HG03280 (cell line): Measurements from ENCODE around the gene RS1.

Experiments used
- ATAC-seq: cut with Tn5 transposase; IDR thresholded peaks from one replicate; pipeline ENCODE4 v1.9.1; 2021; ENCODE audit warnings: mild to moderate bottlenecking, moderate library complexity; ENCODE audit not compliant: unreplicated experiment

Gene RS1

GRCh38 chrX:18672008-18672407 lies at the start of gene RS1:
Gene RS1 (minus strand): TSS chrX:18672108. CDS start chrX:18672068, 40 bp downstream.
- ATAC-seq, result no peak

GRCh38 chrX:18719852-18720251 lies 47.9 kb upstream of the RS1 start:
- no peak for ATAC-seq

GRCh38 chrX:18714910-18715309 lies 43.0 kb upstream of the RS1 start:
- ATAC-seq, result no peak

DNA sequence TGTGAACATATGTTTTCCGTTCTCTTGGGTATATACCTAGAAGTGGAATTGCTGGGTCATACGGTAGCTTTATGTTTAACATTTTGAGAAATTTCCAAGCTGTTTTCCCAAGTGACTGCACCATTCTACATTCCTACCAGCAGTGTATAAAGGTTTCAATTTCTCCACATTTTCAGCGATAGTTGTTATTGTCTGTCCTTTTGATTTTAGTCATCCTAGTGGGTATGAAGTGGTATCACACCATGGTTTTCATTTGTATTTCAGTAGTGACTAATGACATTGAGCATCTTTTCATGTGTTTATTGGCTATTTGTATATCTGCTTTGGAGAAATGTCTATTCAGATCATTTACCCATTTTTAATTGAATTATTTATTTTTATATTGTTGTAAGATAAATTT lies 37.9 kb upstream of the RS1 start:
- no peak for ATAC-seq

DNA sequence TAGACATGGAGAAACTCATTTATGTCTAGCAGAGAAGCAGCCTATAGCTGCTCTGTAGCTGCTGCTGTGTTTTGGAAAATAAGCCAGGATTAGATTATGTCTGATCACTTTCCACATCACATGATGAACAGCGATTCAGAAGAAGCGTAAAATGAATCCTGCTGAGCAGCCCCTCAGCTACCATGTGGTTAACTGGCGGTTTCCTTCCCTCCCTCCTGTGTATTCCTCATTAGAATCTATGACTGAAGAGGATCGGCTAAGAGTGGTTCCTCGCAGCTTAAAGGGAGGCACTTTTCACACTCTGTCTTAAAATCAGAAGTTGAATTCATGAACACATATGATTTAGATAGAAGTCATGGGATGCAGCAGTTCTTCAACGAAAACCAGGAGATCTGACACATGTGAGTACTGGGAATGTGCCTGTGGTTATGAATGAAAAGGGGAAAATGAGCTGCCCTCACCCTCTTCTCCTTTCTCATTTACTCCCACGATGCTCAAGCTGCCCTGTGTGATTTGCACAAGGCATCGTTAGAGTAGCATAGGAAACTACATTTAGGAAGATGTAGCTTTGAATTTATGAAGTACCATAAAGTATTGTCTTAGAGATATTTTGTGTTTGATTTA lies 35.6 kb upstream of the RS1 start, which contains the start of gene PPEF1:
TSS of gene PPEF1 (plus strand) at position 220 of the 624 bp plus-strand sequence. CDS start at position 356, 136 bp downstream.
- no peak for ATAC-seq

- ATAC-seq, result no peak
Measured at GRCh38 chrX:18702362-18703195, 30.7 kb upstream of the RS1 start.

DNA sequence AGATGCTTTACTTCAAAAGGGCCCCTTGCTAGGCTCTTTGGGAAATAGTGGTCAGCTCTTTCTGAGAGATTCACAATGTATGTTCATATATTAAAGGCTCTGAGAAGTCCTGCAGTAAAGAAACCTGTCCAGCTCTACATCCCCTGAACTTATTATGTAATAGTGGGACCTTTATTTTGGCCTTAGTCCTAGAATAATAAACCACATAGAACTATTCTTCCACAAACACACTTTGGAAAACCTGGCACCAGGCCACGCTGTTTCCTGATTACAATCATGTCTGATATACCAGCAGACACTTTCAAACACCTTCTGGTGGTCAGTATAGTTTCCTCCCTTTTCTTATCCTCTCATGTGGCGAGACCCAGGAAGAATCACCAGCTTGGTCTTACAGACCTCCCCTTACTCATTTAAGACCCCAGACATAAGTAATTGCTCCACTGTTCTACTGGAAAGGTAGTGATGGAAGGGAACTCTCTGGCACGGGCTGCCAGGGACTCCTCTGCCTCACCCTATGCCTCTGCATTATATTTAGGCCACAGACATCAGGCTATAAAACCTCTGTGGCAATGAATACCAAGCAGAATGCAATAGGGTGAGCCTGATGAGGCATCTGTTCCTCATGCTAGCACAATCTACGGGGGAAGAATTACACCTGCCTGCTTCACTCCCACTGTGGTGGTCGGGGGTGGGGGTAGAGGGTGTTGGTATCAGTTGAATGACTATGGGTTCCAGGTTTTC lies 29.9 kb upstream of the RS1 start:
- ATAC-seq, result no peak

- no peak for ATAC-seq
Measured at GRCh38 chrX:18698737-18699650, 27.1 kb upstream of the RS1 start.

DNA sequence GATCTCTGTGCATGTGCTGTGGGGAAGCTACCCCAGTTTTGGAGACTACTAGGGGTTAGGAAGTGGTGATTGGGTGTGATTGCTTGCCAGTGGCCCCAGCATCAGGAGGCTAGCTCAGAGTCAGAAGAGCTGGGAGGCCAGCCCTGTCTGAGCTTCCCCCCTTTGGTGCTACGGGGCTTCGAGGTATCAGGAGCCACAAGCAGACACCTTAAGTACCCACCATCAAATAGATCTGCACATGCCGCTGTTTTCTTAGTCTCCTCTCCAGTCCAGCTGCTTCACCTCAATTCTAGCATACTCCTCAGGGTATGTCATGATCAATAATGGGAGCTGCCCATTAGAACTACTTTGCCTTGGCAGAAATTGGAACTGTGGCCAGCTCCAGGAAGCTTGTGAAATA lies 24.7 kb upstream of the RS1 start:
- no peak for ATAC-seq

DNA sequence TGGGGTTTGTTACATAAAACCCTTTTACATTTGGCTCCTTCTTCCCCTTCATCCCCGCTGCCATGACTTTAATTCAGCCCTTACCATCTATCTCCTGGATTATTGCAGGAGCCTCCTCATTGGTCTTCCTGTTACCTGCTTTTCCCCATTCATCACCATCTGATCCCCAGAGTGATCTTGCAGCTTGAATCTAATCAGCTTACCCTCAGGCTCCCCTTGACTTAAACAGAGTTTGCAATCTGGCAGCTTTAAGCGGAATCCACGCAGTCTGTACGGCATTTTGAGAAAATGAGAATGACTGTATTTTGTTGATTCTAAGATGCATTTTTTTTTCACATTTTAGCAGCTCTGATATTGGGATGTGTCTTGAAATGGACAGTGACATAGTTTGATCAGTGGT lies 20.6 kb upstream of the RS1 start:
- no peak for ATAC-seq

- no peak for ATAC-seq
Measured at GRCh38 chrX:18691431-18691830, 19.5 kb upstream of the RS1 start.

GRCh38 chrX:18687856-18688495 lies 16.1 kb upstream of the RS1 start:
- no peak for ATAC-seq

- ATAC-seq, result no peak
Measured at GRCh38 chrX:18682979-18683387, 11.1 kb upstream of the RS1 start.

- no peak for ATAC-seq
Measured at GRCh38 chrX:18681996-18682395, 10.1 kb upstream of the RS1 start.

DNA sequence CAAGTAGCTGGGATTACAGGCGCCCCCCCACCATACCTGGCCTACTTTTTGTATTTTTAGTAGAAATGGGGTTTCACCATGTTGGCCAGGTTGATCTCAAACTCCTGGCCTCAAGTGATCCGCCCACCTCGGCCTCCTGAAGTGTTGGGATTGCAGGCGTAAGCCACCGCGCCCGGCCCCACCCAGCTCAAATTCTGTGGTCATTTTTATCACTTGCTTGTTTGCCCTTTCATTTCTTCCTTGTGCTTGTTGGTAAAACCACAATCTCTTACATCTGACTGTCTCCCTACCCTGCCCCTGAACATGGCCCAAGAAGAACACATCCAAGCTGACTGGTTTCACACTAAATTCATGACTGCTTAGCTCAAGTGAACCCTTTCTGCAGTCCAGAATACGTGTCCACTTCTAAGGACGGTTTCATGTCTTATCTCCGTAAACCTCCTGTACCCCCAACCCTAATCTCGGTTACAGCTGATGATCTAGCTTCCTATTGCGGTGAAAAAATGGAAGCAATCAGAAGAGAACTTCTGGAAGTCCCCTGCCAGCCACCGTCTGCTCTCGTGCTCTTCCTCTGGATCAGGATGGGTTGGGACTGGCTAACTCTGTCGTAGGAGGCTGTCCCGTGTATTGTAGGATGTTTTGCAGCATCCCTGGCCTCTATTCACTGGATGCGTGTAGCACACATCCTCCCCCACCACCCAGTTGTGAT lies 5.4 kb upstream of the RS1 start:
- ATAC-seq, result no peak

- no peak for ATAC-seq
Measured at GRCh38 chrX:18676470-18676869, 4.6 kb upstream of the RS1 start.

GRCh38 chrX:18676050-18676449 lies 4.1 kb upstream of the RS1 start:
- no peak for ATAC-seq

GRCh38 chrX:18674788-18675735 lies 3.2 kb upstream of the RS1 start:
- peak; percentile 84 for ATAC-seq
